Skin epidermis (tissue), 12 donors: ENCODE results near the gene PKN1.

Source experiments
- H3K27ac ChIP-seq, 21 experiments: fragments of 200-600 bp; sonication (generic) in 11 of 21; one replicate each; pipeline ENCODE4 v1.5.0; 2020; ENCODE audit warnings: mild to moderate bottlenecking in 3 of 21, inconsistent platforms in 2 of 21, moderate library complexity in 2 of 21
- H3K4me3 ChIP-seq, 7 experiments: fragments of 200-600 bp; sonication (generic) in 2 of 7; one replicate each; pipeline ENCODE4 v1.5.0; 2020; ENCODE audit warnings: inconsistent platforms in 2 of 7, mild to moderate bottlenecking in 2 of 7, moderate library complexity in 1 of 7

PKN1 gene

GRCh38 chr19:14419106-14419813, 13.8 kb upstream of the PKN1 start, which contains the start of gene DDX39A:
Gene DDX39A, minus strand, starts transcription at chr19:14419341. Its CDS starts 6,121 bp downstream, at chr19:14413220.
- H3K4me3 ChIP-seq: peak within 1 kb of the TSS; percentile 60 to 96 (median 87)

GRCh38 chr19:14425696-14426138, 7.4 kb upstream of the PKN1 start:
- no peak overlapping the region for H3K4me3 ChIP-seq
- H3K27ac ChIP-seq: no peak overlapping the region

More at GRCh38 chr19:14419106-14419813, 13.8 kb upstream of the PKN1 start, which contains the start of gene DDX39A:
- H3K27ac ChIP-seq: peak within 1 kb of the TSS; percentile 79 to 94 (median 89)

GRCh38 chr19:14427461-14427860, 5.6 kb upstream of the PKN1 start:
- Histone ChIP-seq H3K4me3 (no peak overlapping the region), H3K27ac (no peak overlapping the region)

GRCh38 chr19:14428882-14429416, 4.2 kb upstream of the PKN1 start:
- Histone ChIP-seq H3K27ac (no peak overlapping the region), H3K4me3 (no peak overlapping the region)

GRCh38 chr19:14430712-14431111, 2.4 kb upstream of the PKN1 start:
- Histone ChIP-seq H3K27ac (no peak overlapping the region), H3K4me3 (no peak overlapping the region)

- Histone ChIP-seq H3K4me3 (peak overlapping the region; percentile 60 to 72 (median 69)), H3K27ac (peak overlapping the region; percentile 50 to 91 (median 84))
These were observed 722 bp downstream of the PKN1 start for GRCh38 chr19:14433554-14434501.

GRCh38 chr19:14434543-14435319, 1.6 kb downstream of the PKN1 start:
- Histone ChIP-seq H3K27ac (peak overlapping the region in 17 of 21 experiments; percentile 19 to 91 (median 76)), H3K4me3 (peak overlapping the region in 5 of 7 experiments; percentile 63 to 72 (median 71))

- Histone ChIP-seq H3K27ac (peak overlapping the region in 11 of 21 experiments; percentile 6 to 91 (median 56)), H3K4me3 (peak overlapping the region in 1 of 7 experiments; percentile 72)
These were observed 2.4 kb downstream of the PKN1 start for GRCh38 chr19:14435320-14436050.

GRCh38 chr19:14437578-14438140, 4.6 kb downstream of the PKN1 start:
- H3K4me3 ChIP-seq: no peak overlapping the region
- H3K27ac ChIP-seq: no peak overlapping the region

GRCh38 chr19:14439014-14439413, 5.9 kb downstream of the PKN1 start:
- Histone ChIP-seq H3K4me3 (no peak overlapping the region), H3K27ac (peak overlapping the region in 2 of 21 experiments; percentile 29 to 83)

GRCh38 chr19:14440049-14440448, 6.9 kb downstream of the PKN1 start:
- H3K4me3 ChIP-seq: peak overlapping the region in 6 of 7 experiments; percentile 12 to 38 (median 32)

GRCh38 chr19:14441041-14441938, 8.2 kb downstream of the PKN1 start:
- H3K4me3 ChIP-seq: no peak overlapping the region
- H3K27ac ChIP-seq: peak overlapping the region in 11 of 21 experiments; percentile 12 to 89 (median 80)

More at GRCh38 chr19:14440049-14440448, 6.9 kb downstream of the PKN1 start:
- peak overlapping the region in 18 of 21 experiments; percentile 12 to 89 (median 72) for H3K27ac ChIP-seq

GRCh38 chr19:14442891-14443631, 10.0 kb downstream of the PKN1 start:
- no peak overlapping the region for H3K27ac ChIP-seq

GRCh38 chr19:14443632-14444216, 10.6 kb downstream of the PKN1 start:
- Histone ChIP-seq H3K27ac (no peak overlapping the region), H3K4me3 (no peak overlapping the region)

More at GRCh38 chr19:14442891-14443631, 10.0 kb downstream of the PKN1 start:
- H3K4me3 ChIP-seq: no peak overlapping the region

- H3K27ac ChIP-seq: no peak overlapping the region
- no peak overlapping the region for H3K4me3 ChIP-seq
These were observed 13.4 kb downstream of the PKN1 start for GRCh38 chr19:14446336-14447036.
